COLO668 (cell line): ENCODE measurements around the gene SPHK2.
"Not testable (repeated sequence)": the region's sequence is repeated elsewhere in the genome, so short reads cannot be mapped to it uniquely, and the experiment has no call there.

ENCODE experiments used
- DNase-seq: peaks from one replicate; lab custom pipeline; 2025; ENCODE audit not compliant: unreplicated experiment; lab: John Stamatoyannopoulos, UW

Gene SPHK2

GRCh38 chr19:48656840-48657474, 37.7 kb downstream of the SPHK2 start:
- no peak for DNase-seq

- not testable (repeated sequence) for DNase-seq
Observed at GRCh38 chr19:48657828-48658227, 38.5 kb downstream of the SPHK2 start.

DNA sequence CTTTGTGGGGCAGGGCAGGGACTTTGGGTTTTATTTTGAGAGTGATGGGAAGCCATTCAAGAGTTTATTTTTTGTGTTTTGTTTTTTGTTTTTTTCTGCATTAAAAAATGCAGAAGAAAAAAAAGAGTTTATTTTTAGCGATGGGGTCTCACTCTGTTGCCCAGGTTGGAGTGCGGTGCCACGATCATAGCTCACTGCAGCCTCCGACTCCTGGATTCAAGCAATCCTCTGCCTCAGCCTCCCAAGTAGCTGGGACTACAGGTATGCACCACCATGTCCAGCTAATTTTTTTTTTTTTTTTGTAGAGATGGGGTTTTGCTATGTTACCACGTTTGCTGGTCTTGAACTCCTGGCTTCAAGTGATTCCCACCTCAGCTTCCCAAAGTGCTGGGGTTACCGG, 39.2 kb downstream of the SPHK2 start:
- DNase-seq, result no peak

- no peak for DNase-seq
Observed at GRCh38 chr19:48659768-48660167, 40.5 kb downstream of the SPHK2 start.

DNA sequence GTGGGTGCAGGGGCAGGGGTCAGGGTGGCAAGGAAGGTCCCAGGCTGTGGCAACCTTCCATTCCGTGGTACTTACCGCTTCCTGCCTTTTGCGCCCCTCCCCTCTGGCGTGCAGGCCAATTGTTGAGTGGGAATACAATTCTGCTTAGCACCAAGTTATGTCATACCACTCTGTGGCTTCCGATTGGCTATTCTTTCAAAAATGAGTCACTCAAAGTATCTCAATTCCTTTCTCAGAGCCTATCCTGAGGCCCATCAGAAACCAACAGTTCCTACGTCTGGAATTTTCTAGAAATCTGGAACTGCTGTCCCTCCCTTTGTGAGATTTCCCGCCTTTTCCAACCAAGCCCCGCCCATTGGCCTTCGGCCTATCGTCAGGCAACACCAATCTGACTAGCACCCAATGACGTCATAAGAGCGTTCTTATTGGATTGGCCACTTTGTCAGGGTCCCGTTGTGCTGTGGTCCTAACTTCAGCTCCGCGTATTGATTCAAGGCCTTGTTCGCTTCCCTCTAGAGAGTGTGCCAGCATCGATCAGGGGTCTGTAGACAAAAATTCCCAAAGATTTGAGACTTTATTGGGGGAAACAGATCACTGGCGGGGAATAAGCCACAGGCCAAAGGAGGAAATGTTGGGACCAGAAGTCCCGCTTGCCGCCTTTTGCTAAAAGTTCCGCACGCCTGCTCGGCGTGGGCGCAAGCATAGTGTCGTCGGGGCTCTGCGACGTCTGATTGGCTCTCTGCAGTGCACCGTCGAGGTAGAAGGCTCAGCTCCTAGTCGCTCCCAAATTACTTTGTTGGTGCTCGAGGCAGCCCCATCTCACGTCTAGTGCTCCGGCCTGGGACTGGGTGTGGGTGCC, 41.8 kb downstream of the SPHK2 start:
- DNase-seq, result peak; percentile 60

DNA sequence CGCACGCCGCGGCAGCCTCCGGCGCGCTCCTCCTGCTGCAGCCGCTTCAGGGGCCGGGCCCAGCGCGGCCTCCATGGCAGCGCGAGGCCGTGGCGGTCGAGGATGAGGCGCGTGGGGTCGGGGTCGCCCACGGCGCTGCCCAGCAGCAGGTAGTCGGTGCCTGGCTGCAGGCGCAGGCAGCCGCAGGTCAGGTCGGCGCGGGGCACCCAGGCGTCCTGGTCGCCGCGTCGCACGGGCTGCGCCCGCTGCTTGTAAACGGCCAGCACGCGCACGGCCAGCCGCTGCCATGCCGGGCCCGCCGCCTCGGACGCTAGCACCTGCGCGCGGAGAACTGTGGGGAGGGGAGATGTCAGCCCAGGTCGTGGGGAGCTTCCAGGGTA, 42.4 kb downstream of the SPHK2 start:
- no peak for DNase-seq

DNA sequence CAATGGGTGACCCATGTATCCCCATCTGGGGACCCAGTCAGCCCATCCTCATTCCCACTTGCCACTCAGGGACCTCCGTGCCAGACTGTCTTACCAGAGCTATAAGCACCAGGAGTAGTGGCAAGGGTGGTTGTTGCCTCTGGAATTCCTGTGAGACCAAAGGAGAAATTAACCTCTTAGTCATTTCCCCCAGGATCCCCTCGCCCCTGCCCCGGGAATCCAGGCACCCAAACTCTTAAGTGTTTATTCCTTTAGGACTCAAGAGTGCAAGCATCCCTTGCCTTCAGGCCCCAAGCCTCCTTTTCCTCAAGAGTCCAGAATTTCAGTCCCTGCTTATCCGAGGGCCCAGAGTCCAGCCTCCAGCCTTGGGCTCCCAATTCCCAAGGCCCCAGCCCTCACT, 44.4 kb downstream of the SPHK2 start:
- DNase-seq, result no peak

- no peak for DNase-seq
Observed at GRCh38 chr19:48664476-48664875, 45.2 kb downstream of the SPHK2 start.

GRCh38 chr19:48665786-48666185, 46.5 kb downstream of the SPHK2 start:
- no peak for DNase-seq

- DNase-seq, result no peak
Observed at GRCh38 chr19:48668332-48668731, 49.0 kb downstream of the SPHK2 start.

DNA sequence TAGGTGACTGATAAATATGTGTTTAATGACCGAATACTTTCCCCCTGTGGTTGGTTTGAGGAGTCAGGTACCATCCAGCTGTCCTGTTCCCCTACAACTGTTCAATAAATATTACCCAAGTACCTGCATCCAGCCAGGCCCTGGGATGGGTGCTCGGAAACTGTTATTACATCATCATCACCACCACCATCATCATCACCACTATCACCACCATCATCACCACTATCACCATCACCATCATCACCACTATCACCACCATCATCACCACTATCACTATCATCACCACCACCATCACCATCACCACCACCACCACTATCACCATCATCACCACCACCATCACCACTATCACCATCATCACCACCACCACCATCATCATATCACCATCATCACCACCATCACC, 49.5 kb downstream of the SPHK2 start:
- no peak for DNase-seq

GRCh38 chr19:48669903-48670668, 50.8 kb downstream of the SPHK2 start:
- DNase-seq, result no peak

GRCh38 chr19:48670699-48671445, 51.6 kb downstream of the SPHK2 start:
- DNase-seq, result no peak

DNA sequence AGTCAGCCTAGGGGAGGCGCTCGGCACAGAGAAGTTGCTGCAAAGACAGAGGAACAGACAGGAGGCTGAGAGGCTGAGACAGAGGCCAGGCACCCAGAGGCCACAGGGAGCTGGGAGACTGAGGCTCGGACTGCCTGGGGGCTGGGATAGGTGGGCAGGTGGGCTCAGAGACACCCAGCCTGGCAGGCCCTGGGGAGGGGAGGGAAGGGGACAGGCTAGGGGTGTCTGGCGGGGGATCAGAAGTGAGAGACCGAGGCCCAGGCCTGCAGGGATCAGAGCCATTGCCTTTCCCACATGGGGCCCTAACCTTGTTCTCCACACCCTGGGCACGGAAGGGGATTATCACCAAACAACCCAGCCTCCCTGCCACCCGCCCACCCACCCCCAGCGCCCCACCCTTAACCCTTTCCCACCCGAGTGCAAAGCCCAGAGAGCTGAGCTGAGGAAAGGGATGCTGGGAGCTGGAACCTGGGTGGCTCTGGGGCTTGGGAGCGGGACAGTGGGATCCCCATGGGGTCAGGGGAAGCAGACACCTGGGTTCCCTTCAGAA, 52.2 kb downstream of the SPHK2 start:
- DNase-seq, result no peak

- DNase-seq, result no peak
Observed at GRCh38 chr19:48672994-48673393, 53.7 kb downstream of the SPHK2 start, which contains the start of gene NTN5. NTN5 (minus strand) TSS chr19:48673017; CDS start chr19:48670986, 2,031 bp downstream.

GRCh38 chr19:48673436-48674100, 54.3 kb downstream of the SPHK2 start:
- no peak for DNase-seq

- DNase-seq, result no peak
Observed at GRCh38 chr19:48674216-48674809, 55.0 kb downstream of the SPHK2 start.

- peak; percentile 71 for DNase-seq
Observed at GRCh38 chr19:48674921-48675824, 55.9 kb downstream of the SPHK2 start.

GRCh38 chr19:48676487-48676886, 57.2 kb downstream of the SPHK2 start:
- DNase-seq, result no peak
